GM12878 (cell line): ENCODE measurements around the gene TMCC2. TPM values are rescaled to one million over a fixed set of nuclear protein-coding genes. Genes with fewer than 3 reads are reported as not detected.

Experiments
- ATAC-seq: fragments of 200-7000 bp; cut with Tn5 transposase; 3 replicates; pipeline ENCODE4 v1.9.1; 2020; ENCODE audit warnings: mild to moderate bottlenecking, moderate library complexity
- BruUV-seq: library from RNA; stranded (reverse); fragments of 400-500 nt; replicated peaks from 2 replicates; lab custom pipeline; 2021; lab: Mats Ljungman, UMichigan
- CTCF ChIA-PET: fragments of 300-600 bp; sonication (Branson Sonifier 250); formaldehyde crosslinking; extraction: SDS; loops from one replicate; lab custom pipeline; 2021; ENCODE audit warnings: inconsistent platforms; lab: Yijun Ruan, JAX
- POLR2A ChIA-PET: fragments of 350-600 bp; formaldehyde crosslinking; extraction: SDS; loops from one replicate; lab custom pipeline; 2021; ENCODE audit warnings: inconsistent platforms; lab: Charles Lee
- RAD21 ChIA-PET: fragments of 300-600 bp; sonication (Branson Sonifier 250); formaldehyde crosslinking; loops from one replicate; lab custom pipeline; 2023; ENCODE audit warnings: antibody characterized with exemption; ENCODE audit not compliant: unreplicated experiment; lab: Charles Lee
- SMC1A ChIA-PET: fragments of 300-600 bp; sonication (Branson Sonifier 250); formaldehyde crosslinking; loops from one replicate; lab custom pipeline; 2023; ENCODE audit not compliant: unreplicated experiment, uncharacterized antibody; lab: Charles Lee
- DNase-seq: peaks from one replicate; pipeline ENCODE4 v3.0.0-alpha.2; 2011; ENCODE audit warnings: low read depth, low spot score
- FAIRE-seq: peaks from 3 replicates; lab custom pipeline; 2011; peaks lifted over from hg19 to GRCh38; lab: Jason Lieb, UNC
- H2AFZ ChIP-seq: 2 replicates; pipeline ENCODE4 v1.6.0; 2011; ENCODE audit warnings: low read depth, low read length, control low read depth; ENCODE audit not compliant: control insufficient read depth
- H3K27ac ChIP-seq: 2 replicates; pipeline ENCODE4 v1.5.1; 2011; ENCODE audit warnings: control low read depth; ENCODE audit not compliant: control insufficient read depth, insufficient read depth
- H3K27me3 ChIP-seq, 2 experiments: replicated peaks in 1 of 2; 2 replicates each; pipeline versions ENCODE4 v1.6.0 to v1.6.1; 2011; ENCODE audit warnings: low read length in 1 of 2; ENCODE audit not compliant: control insufficient read depth in 2 of 2, insufficient read depth in 2 of 2
- H3K36me3 ChIP-seq, 2 experiments: 2 replicates each; pipeline ENCODE4 v1.5.1; 2011; ENCODE audit warnings: low read length in 1 of 2; ENCODE audit not compliant: control insufficient read depth in 2 of 2, insufficient read depth in 2 of 2
- H3K4me1 ChIP-seq: 2 replicates; pipeline ENCODE4 v1.6.1; 2011; ENCODE audit warnings: mild to moderate bottlenecking, low read length, moderate library complexity, mixed read lengths; ENCODE audit not compliant: control insufficient read depth, insufficient read depth
- H3K4me2 ChIP-seq: 2 replicates; pipeline ENCODE4 v1.6.0; 2011; ENCODE audit warnings: control low read depth; ENCODE audit not compliant: control insufficient read depth, insufficient read depth
- H3K4me3 ChIP-seq: fragments of 200-600 bp; sonication (generic); 2 replicates; pipeline ENCODE4 v1.5.1; 2016
- H3K79me2 ChIP-seq: 2 replicates; pipeline ENCODE4 v1.6.0; 2011; ENCODE audit warnings: low read length; ENCODE audit not compliant: control insufficient read depth, insufficient read depth
- H3K9ac ChIP-seq: 2 replicates; pipeline ENCODE4 v1.8.0; 2011; ENCODE audit warnings: low read length, control low read depth, mixed read lengths; ENCODE audit not compliant: control insufficient read depth, insufficient read depth
- H3K9me3 ChIP-seq: replicated peaks from 3 replicates; pipeline ENCODE4 v1.5.1; 2011; ENCODE audit warnings: mild to moderate bottlenecking, low read length; ENCODE audit not compliant: control insufficient read depth, insufficient read depth
- H4K20me1 ChIP-seq: 2 replicates; pipeline ENCODE4 v1.6.0; 2011; ENCODE audit not compliant: control insufficient read depth, insufficient read depth
- EED ChIP-seq: sonication (generic); IDR thresholded peaks from 2 replicates; pipeline ENCODE4 v1.6.1; 2016; ENCODE audit warnings: antibody characterized with exemption, low read depth
- KDM1A ChIP-seq: fragments of 200-600 bp; sonication (generic); IDR thresholded peaks from 2 replicates; pipeline ENCODE4 v1.6.1; 2016; ENCODE audit warnings: borderline replicate concordance
- MTA3 ChIP-seq: IDR thresholded peaks from 2 replicates; pipeline ENCODE4 v1.6.1; 2012; ENCODE audit warnings: low read length, inconsistent platforms, borderline replicate concordance
- MYC ChIP-seq: IDR thresholded peaks from 2 replicates; pipeline ENCODE4 v1.6.1; 2011; ENCODE audit warnings: mild to moderate bottlenecking, low read length, moderate library complexity, inconsistent platforms; ENCODE audit not compliant: insufficient read depth, insufficient replicate concordance, insufficient read length, severe bottlenecking
- NR2F1 ChIP-seq: fragments of 450-650 bp; conservative IDR thresholded peaks from 2 replicates; pipeline ENCODE4 v1.6.1; 2017; ENCODE audit warnings: mild to moderate bottlenecking
- SMARCA5 ChIP-seq: fragments of 450-650 bp; IDR thresholded peaks from 2 replicates; pipeline ENCODE4 v1.6.1; 2017; ENCODE audit warnings: mild to moderate bottlenecking
- SUZ12 ChIP-seq: fragments of 200-600 bp; sonication (generic); IDR thresholded peaks from one replicate; pipeline ENCODE4 v1.6.1; 2018; ENCODE audit warnings: antibody characterized with exemption, mild to moderate bottlenecking; ENCODE audit not compliant: unreplicated experiment
- WGBS: methylation state at CpG from one replicate; pipeline ENCODE4 v1.1.6; 2016; ENCODE audit warnings: low lambda C conversion rate; ENCODE audit not compliant: insufficient replicate concordance, insufficient coverage; ENCODE audit errors: missing lambda C conversion rate; 5-methylcytosine and 5-hydroxymethylcytosine counted together
- in situ Hi-C: fragments of 300-500 bp; cut with MboI; formaldehyde crosslinking; loops from 9 replicates; pipeline ENCODE4 v1.14.3; 2018; ENCODE audit warnings: mixed read lengths
- intact Hi-C: fragments of 100-400 bp; cut with micrococcal nuclease; formaldehyde crosslinking; loops from one replicate; pipeline ENCODE4 v1.14.2; 2022; ENCODE audit not compliant: unreplicated experiment
- polyA plus RNA-seq, 11 experiments: library from polyadenylated mRNA; depleted of rRNA in 4 of 11; unstranded in 6 of 11; stranded (reverse) in 5 of 11; fragments of >200 nt; fragmentation: Nextera tagmentation in 4 of 11; fragmentation: Illumina TruSeq in 1 of 11; extraction: Ambion mirVana in 4 of 11; extraction: Trizol in 1 of 11; gene quantifications; 1 replicate in 1 of 11; 2 replicates in 10 of 11; pipeline versions ENCODE4 v1.2.1 to v1.2.3, GENCODE V29; 2011 to 2016; ENCODE audit warnings: inconsistent platforms in 2 of 11, missing spikeins in 2 of 11, low read depth in 1 of 11
- total RNA-seq, 4 experiments: library from RNA; depleted of rRNA in 3 of 4; stranded (reverse); fragments of >200 nt in 3 of 4; fragmentation: Illumina TruSeq in 1 of 4; extraction: Trizol in 1 of 4; gene quantifications; 2 replicates each; pipeline versions ENCODE4 v1.2.1 to v1.2.3, GENCODE V29; 2013 to 2021
- TF ChIP-seq, protein P1 (sequence below): fragments of 450-650 bp; formaldehyde crosslinking; IDR thresholded peaks from 2 replicates; pipeline ENCODE4 v1.4.0; 2022; ENCODE audit warnings: mild to moderate bottlenecking, moderate library complexity

The TMCC2 gene
- total and polyA plus RNA-seq, 10 of the 15 experiments (the other 5 are each of a cell fraction or from before 2014, with no cell fraction given) = 0.06 to 2.3 (median 0.76) TPM

DNA sequence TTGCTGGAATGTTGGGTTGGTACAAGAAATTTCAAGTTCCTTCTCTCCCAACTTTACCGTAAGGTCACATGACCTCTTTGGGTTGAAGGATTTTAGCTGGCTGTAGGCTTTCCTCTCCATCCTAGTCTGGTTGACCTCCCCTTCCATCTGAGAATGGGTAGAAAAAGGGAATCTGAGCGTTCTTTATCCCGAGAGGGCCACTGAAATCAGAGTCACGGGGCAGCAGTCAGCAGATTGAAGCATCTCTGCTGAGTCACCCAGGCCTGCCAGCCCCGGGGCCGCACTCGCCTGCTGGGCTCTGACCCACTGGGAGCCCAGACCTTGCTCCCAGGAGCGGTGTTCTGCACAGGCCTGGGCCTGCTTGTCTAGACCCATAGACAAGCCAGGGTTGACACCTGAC is 31.0 kb downstream of the TMCC2 start:
- no TSS peak for BruUV-seq
- no peak for FAIRE-seq
- POLR2A ChIA-PET = interaction anchor here (0.6 to 1.6 kb wide), 2 partner anchors 19 to 55 kb away, joined by 3 to 9 read pairs; no protein-coding TSS in a partner anchor

More for the DNA sequence above, 31.0 kb downstream of the TMCC2 start:
- DNase-seq = no peak
- TF ChIP-seq SMARCA5 (no peak), NR2F1 (no peak), KDM1A (no peak), MYC (no peak), SUZ12 (no peak), MTA3 (no peak), EED (no peak)
- TF ChIP-seq, protein P1, sequence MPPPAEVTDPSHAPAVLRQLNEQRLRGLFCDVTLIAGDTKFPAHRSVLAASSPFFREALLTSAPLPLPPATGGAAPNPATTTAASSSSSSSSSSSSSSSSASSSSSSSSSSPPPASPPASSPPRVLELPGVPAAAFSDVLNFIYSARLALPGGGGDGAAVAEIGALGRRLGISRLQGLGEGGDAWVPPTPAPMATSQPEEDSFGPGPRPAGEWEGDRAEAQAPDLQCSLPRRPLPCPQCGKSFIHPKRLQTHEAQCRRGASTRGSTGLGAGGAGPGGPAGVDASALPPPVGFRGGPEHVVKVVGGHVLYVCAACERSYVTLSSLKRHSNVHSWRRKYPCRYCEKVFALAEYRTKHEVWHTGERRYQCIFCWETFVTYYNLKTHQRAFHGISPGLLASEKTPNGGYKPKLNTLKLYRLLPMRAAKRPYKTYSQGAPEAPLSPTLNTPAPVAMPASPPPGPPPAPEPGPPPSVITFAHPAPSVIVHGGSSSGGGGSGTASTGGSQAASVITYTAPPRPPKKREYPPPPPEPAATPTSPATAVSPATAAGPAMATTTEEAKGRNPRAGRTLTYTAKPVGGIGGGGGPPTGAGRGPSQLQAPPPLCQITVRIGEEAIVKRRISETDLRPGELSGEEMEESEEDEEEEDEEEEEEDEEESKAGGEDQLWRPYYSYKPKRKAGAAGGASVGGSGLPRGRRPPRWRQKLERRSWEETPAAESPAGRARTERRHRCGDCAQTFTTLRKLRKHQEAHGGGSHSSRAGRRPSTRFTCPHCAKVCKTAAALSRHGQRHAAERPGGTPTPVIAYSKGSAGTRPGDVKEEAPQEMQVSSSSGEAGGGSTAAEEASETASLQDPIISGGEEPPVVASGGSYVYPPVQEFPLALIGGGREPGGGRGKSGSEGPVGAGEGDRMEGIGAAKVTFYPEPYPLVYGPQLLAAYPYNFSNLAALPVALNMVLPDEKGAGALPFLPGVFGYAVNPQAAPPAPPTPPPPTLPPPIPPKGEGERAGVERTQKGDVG (CRISPR knock-in tag) = no peak
- Histone ChIP-seq H3K4me1 (no peaks in the 10 kb centered on the region), H3K9me3 (no peaks in the 10 kb centered on the region), H3K79me2 (no peaks in the 10 kb centered on the region), H3K9ac (no peak overlapping the region), H3K4me3 (no peak overlapping the region), H3K27me3 (no peaks in the 10 kb centered on the region; a peak in 2 of 4 replicates), H3K4me2 (no peak overlapping the region), H4K20me1 (peaks cover 4% of the 10 kb centered on the region), H3K27ac (no peak overlapping the region), H3K36me3 (no peaks in the 10 kb centered on the region), H2AFZ (no peak overlapping the region)
- SMC1A ChIA-PET = interaction anchor here (0.6 to 17.4 kb wide), 7 partner anchors 18 to 197 kb away, joined by 3 to 427 read pairs (median 4); partner anchors contain the start of genes RBBP5 and TMCC2
- RAD21 ChIA-PET = interaction anchor here (0.8 to 21.3 kb wide), 7 partner anchors 12 to 270 kb away, joined by 3 to 728 read pairs (median 4); partner anchors contain the start of gene TMCC2
- 34% methylated on average over 8 of the region's 8 CpGs for WGBS
- CTCF ChIA-PET = interaction anchor here (0.6 to 42.1 kb wide), 8 partner anchors 13 to 283 kb away, joined by 4 to 2333 read pairs (median 46); partner anchors contain the start of genes NUAK2 and TMCC2
- in situ Hi-C loops = loop anchor here (5.0 kb wide), 1 partner anchor 281 kb away; no protein-coding TSS in a partner anchor
- no peak for ATAC-seq
- intact Hi-C loops = loop anchor here (5.0 kb wide), 1 partner anchor 116 kb away; no protein-coding TSS in a partner anchor
